Activated naive CD4-positive, alpha-beta T cell (primary cell): ENCODE results near the gene GNB2.

ENCODE experiments used
- DNase-seq, 4 experiments: peaks; one replicate each; lab custom pipeline; 2025; lab: John Stamatoyannopoulos, UW

The GNB2 gene

GRCh38 chr7:100681491-100682227 is 8.1 kb downstream of the GNB2 start:
- DNase-seq = no peak

GRCh38 chr7:100682228-100682741 is 8.7 kb downstream of the GNB2 start:
- no peak for DNase-seq

GRCh38 chr7:100682991-100683658 is 9.6 kb downstream of the GNB2 start:
- no peak for DNase-seq

GRCh38 chr7:100683659-100684533 is 10.4 kb downstream of the GNB2 start:
- DNase-seq = no peak

- no peak for DNase-seq
Measured at GRCh38 chr7:100684534-100685042, 11.0 kb downstream of the GNB2 start.

- DNase-seq = no peak
Measured at GRCh38 chr7:100685049-100685605, 11.6 kb downstream of the GNB2 start.

- DNase-seq = no peak
Measured at GRCh38 chr7:100685631-100686145, 12.1 kb downstream of the GNB2 start.

- DNase-seq = no peak
Measured at GRCh38 chr7:100686201-100686821, 12.8 kb downstream of the GNB2 start.

GRCh38 chr7:100686822-100687211 is 13.3 kb downstream of the GNB2 start:
- no peak for DNase-seq

- DNase-seq = no peak
Measured at GRCh38 chr7:100687261-100687660, 13.7 kb downstream of the GNB2 start.

- DNase-seq = no peak
Measured at GRCh38 chr7:100687751-100688300, 14.3 kb downstream of the GNB2 start.

GRCh38 chr7:100688326-100688860 is 14.9 kb downstream of the GNB2 start:
- no peak for DNase-seq

GRCh38 chr7:100689230-100690135 is 15.9 kb downstream of the GNB2 start:
- DNase-seq = no peak

- peak; percentile 58 to 75 (median 64) for DNase-seq
Measured at GRCh38 chr7:100691676-100692577, 18.4 kb downstream of the GNB2 start.

- DNase-seq = no peak
Measured at GRCh38 chr7:100692578-100692961, 19.0 kb downstream of the GNB2 start.

GRCh38 chr7:100693312-100694097 is 20.0 kb downstream of the GNB2 start:
- DNase-seq = no peak

GRCh38 chr7:100694098-100694745 is 20.7 kb downstream of the GNB2 start, which contains the start of gene GIGYF1:
GIGYF1 (minus strand) TSS chr7:100694250; CDS start chr7:100688238, 6,012 bp downstream.
- DNase-seq = peak in 3 of 4 experiments; percentile 39 to 68 (median 43)
